ENCODE results near the gene GPX4.

The GPX4 gene

GRCh38 chr19:1155352-1156304 lies 51.8 kb downstream of the GPX4 start:
- no peak overlapping the region for H3K4me2 ChIP-seq
- H3K4me3 ChIP-seq = no peak overlapping the region
- peaks cover 72% of the 10 kb centered on the region for H3K36me3 ChIP-seq
- H3K27ac ChIP-seq = no peak overlapping the region
- no peak for TF ChIP-seq Cebpa-rat (IDR thresholded peaks at IDR 0.05)
- H3K9me3 ChIP-seq = no peaks in the 10 kb centered on the region
- H3K9ac ChIP-seq = no peak overlapping the region
- H4K20me1 ChIP-seq = peaks cover 91% of the 10 kb centered on the region
- peaks cover 36% of the 10 kb centered on the region for H3K4me1 ChIP-seq
- H3K27me3 ChIP-seq = no peaks in the 10 kb centered on the region
